K562 (cell line): ENCODE results near the gene YPEL1.

ENCODE experiments used
- ASH1L ChIP-seq: fragments of 450-650 bp; IDR thresholded peaks from 2 replicates; pipeline ENCODE4 v1.6.1; 2018; ENCODE audit warnings: borderline replicate concordance, mild to moderate bottlenecking, low read depth; ENCODE audit not compliant: partially characterized antibody
- JUN ChIP-seq, 2 experiments: sonication (generic) in 1 of 2; formaldehyde crosslinking in 1 of 2; IDR thresholded peaks; 2 replicates each; pipeline versions ENCODE4 v1.6.1 to v1.8.0; 2012 to 2022; ENCODE audit warnings: borderline replicate concordance in 2 of 2, mild to moderate bottlenecking in 2 of 2, improper control_type of control experiment in 1 of 2, low read depth in 1 of 2, low read length in 1 of 2, missing genetic modification reagents in 1 of 2

GRCh38 chr22:21713428-21714058 lies 22.1 kb downstream of the YPEL1 start:
- TF ChIP-seq JUN (IDR thresholded peaks at IDR 0.05; ENCODE audit: borderline replicate concordance, low read depth, low read length) (no peak), JUN (CRISPR knock-in tag; IDR thresholded peaks at IDR 0.05; ENCODE audit: borderline replicate concordance) (no peak), ASH1L (no peak)
